ENCODE data around the gene SIX6.
A peak's percentile ranks its signal among the peaks of the same experiment; 100 is the strongest.

DNA sequence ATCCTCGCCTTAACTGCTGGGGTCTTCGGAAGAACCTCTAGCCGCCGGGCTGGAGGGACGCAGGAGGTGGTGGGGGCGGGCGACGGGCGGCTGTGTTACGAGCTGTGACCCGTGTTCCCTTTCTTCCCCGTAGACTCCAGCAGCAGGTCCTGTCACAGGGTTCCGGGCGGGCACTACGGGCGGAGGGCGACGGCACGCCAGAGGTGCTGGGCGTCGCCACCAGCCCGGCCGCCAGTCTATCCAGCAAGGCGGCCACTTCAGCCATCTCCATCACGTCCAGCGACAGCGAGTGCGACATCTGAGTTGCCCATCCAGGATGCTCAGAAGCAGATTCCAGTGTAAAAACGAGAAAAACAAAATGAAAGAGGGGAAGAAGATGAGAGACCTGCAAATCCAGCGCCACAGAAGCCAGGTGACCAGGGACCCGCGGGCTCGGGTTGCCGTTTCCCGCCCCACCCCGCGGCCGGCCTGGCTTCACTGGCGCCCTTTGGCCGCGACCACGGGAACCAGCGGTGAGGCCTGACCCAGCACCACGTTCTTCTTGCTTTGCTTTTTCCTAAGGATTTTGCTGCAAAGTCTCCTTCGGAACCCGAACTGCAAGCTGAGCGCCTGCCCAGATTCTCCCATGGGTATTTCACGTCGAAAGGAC, 2.1 kb downstream of the SIX6 start:
- TF ChIP-seq, protein P1, sequence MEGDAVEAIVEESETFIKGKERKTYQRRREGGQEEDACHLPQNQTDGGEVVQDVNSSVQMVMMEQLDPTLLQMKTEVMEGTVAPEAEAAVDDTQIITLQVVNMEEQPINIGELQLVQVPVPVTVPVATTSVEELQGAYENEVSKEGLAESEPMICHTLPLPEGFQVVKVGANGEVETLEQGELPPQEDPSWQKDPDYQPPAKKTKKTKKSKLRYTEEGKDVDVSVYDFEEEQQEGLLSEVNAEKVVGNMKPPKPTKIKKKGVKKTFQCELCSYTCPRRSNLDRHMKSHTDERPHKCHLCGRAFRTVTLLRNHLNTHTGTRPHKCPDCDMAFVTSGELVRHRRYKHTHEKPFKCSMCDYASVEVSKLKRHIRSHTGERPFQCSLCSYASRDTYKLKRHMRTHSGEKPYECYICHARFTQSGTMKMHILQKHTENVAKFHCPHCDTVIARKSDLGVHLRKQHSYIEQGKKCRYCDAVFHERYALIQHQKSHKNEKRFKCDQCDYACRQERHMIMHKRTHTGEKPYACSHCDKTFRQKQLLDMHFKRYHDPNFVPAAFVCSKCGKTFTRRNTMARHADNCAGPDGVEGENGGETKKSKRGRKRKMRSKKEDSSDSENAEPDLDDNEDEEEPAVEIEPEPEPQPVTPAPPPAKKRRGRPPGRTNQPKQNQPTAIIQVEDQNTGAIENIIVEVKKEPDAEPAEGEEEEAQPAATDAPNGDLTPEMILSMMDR (IDR thresholded peaks at IDR 0.05), result no peak
- peak; percentile 95 for TF ChIP-seq EZH2 (IDR thresholded peaks at IDR 0.05)
- TF ChIP-seq EZH2phosphoT487 (IDR thresholded peaks at IDR 0.05), result peak; percentile 96

All from neural progenitor cell (in vitro differentiated cells).